IMR-90 (cell line): Measurements from ENCODE around the gene CYP2W1. TPM values are rescaled to one million over a fixed set of nuclear protein-coding genes. Genes with fewer than 3 reads are reported as not detected.
"Not testable (repeated sequence)": the region's sequence is repeated elsewhere in the genome, so short reads cannot be mapped to it uniquely, and the experiment has no call there.

Experiments
- ATAC-seq: fragments of 200-7000 bp; cut with Tn5 transposase; 2 replicates; pipeline ENCODE4 v1.9.1; 2020; ENCODE audit warnings: low read depth, mild to moderate bottlenecking, moderate library complexity
- BruUV-seq: library from RNA; stranded (reverse); fragments of 400-500 nt; replicated peaks from 2 replicates; lab custom pipeline; 2021; lab: Mats Ljungman, UMichigan
- CTCF ChIA-PET: fragments of 300-600 bp; formaldehyde crosslinking; extraction: SDS; loops from one replicate; lab custom pipeline; 2021; ENCODE audit warnings: antibody characterized with exemption; lab: Yijun Ruan, JAX
- POLR2A ChIA-PET: fragments of 300-600 bp; sonication (Branson Sonifier 250); formaldehyde crosslinking; loops from one replicate; lab custom pipeline; 2022; ENCODE audit warnings: antibody characterized with exemption; ENCODE audit not compliant: unreplicated experiment; lab: Charles Lee
- DNase-seq: peaks from one replicate; pipeline ENCODE4 v3.0.0; 2013
- H2AFZ ChIP-seq: replicated peaks from 2 replicates; pipeline ENCODE3; 2013; ENCODE audit warnings: low read length, mild to moderate bottlenecking; ENCODE audit not compliant: poor library complexity
- H2AK5ac ChIP-seq: 2 replicates; pipeline ENCODE4 v1.6.1; 2013; ENCODE audit warnings: low read depth, low read length, inconsistent platforms
- H2AK9ac ChIP-seq: replicated peaks from 2 replicates; pipeline ENCODE3; 2013; ENCODE audit warnings: mild to moderate bottlenecking, low read depth, low read length, moderate library complexity; ENCODE audit not compliant: poor library complexity
- H2BK120ac ChIP-seq: 2 replicates; pipeline ENCODE4 v1.6.1; 2013; ENCODE audit warnings: low read depth, low read length, inconsistent platforms
- H2BK15ac ChIP-seq: 3 replicates; pipeline ENCODE4 v1.6.1; 2013; ENCODE audit warnings: low read depth, low read length, inconsistent platforms
- H2BK20ac ChIP-seq: 2 replicates; pipeline ENCODE4 v1.6.1; 2013; ENCODE audit warnings: low read depth, mild to moderate bottlenecking, inconsistent platforms, low read length, moderate library complexity
- H2BK5ac ChIP-seq: 2 replicates; pipeline ENCODE4 v1.6.1; 2013; ENCODE audit warnings: mild to moderate bottlenecking, low read depth, low read length, inconsistent platforms; ENCODE audit not compliant: poor library complexity, severe bottlenecking
- H3K14ac ChIP-seq: replicated peaks from 2 replicates; pipeline ENCODE4 v1.6.1; 2013; ENCODE audit warnings: low read depth, low read length, inconsistent platforms
- H3K18ac ChIP-seq: 2 replicates; pipeline ENCODE4 v1.6.1; 2013; ENCODE audit warnings: low read depth, low read length, control low read depth
- H3K23ac ChIP-seq: 2 replicates; pipeline ENCODE4 v1.6.1; 2013; ENCODE audit warnings: low read depth, low read length, inconsistent platforms
- H3K27ac ChIP-seq: 2 replicates; pipeline ENCODE4 v1.5.1; 2013; ENCODE audit warnings: mild to moderate bottlenecking, control low read depth, low read length; ENCODE audit not compliant: insufficient read depth
- H3K27me3 ChIP-seq: 2 replicates; pipeline ENCODE4 v1.6.1; 2013; ENCODE audit warnings: low read length; ENCODE audit not compliant: control insufficient read depth, insufficient read depth
- H3K36me3 ChIP-seq: 2 replicates; pipeline ENCODE4 v1.6.1; 2013; ENCODE audit warnings: low read length, mixed read lengths; ENCODE audit not compliant: control insufficient read depth, insufficient read depth
- H3K4ac ChIP-seq: 2 replicates; pipeline ENCODE4 v1.6.1; 2013; ENCODE audit warnings: low read depth, low read length, inconsistent platforms
- H3K4me1 ChIP-seq: 2 replicates; pipeline ENCODE4 v1.6.1; 2013; ENCODE audit warnings: low read length, mixed read lengths; ENCODE audit not compliant: control insufficient read depth, insufficient read depth
- H3K4me2 ChIP-seq: 2 replicates; pipeline ENCODE4 v1.6.1; 2013; ENCODE audit warnings: low read depth, mild to moderate bottlenecking, control low read depth, low read length, moderate library complexity
- H3K4me3 ChIP-seq: 2 replicates; pipeline ENCODE4 v1.5.1; 2013; ENCODE audit warnings: low read depth, mild to moderate bottlenecking, control low read depth, low read length, moderate library complexity; ENCODE audit not compliant: insufficient read depth
- H3K56ac ChIP-seq: 2 replicates; pipeline ENCODE4 v1.6.1; 2013; ENCODE audit warnings: low read length, inconsistent platforms; ENCODE audit not compliant: insufficient read depth; ENCODE audit errors: extremely low read depth
- H3K79me1 ChIP-seq, 2 experiments: 2 replicates each; pipeline ENCODE4 v1.6.1; 2013; ENCODE audit warnings: low read length in 2 of 2, inconsistent platforms in 1 of 2, low read depth in 1 of 2
- H3K9ac ChIP-seq: 2 replicates; pipeline ENCODE4 v1.6.1; 2013; ENCODE audit warnings: low read depth, low read length, control low read depth
- H3K9me1 ChIP-seq: 2 replicates; pipeline ENCODE4 v1.6.1; 2013; ENCODE audit warnings: low read length, inconsistent platforms; ENCODE audit not compliant: insufficient read depth
- H3K9me3 ChIP-seq: 2 replicates; pipeline ENCODE4 v1.6.1; 2013; ENCODE audit warnings: low read length; ENCODE audit not compliant: control insufficient read depth, insufficient read depth
- H4K20me1 ChIP-seq: 2 replicates; pipeline ENCODE4 v1.6.1; 2013; ENCODE audit warnings: low read length, inconsistent platforms; ENCODE audit not compliant: insufficient read depth
- H4K5ac ChIP-seq: 2 replicates; pipeline ENCODE4 v1.6.1; 2013; ENCODE audit warnings: mild to moderate bottlenecking, low read depth, low read length, control low read depth
- H4K8ac ChIP-seq, 2 experiments: 2 replicates each; pipeline ENCODE4 v1.6.1; 2013; ENCODE audit warnings: low read depth in 2 of 2, low read length in 2 of 2, control low read depth in 1 of 2, inconsistent platforms in 1 of 2
- H4K91ac ChIP-seq: 2 replicates; pipeline ENCODE4 v1.6.1; 2013; ENCODE audit warnings: low read depth, low read length, inconsistent platforms; ENCODE audit not compliant: insufficient read depth
- WGBS, 2 experiments: methylation state at CpG; one replicate each; pipeline versions ENCODE4 v1.1.5 to v1.1.7; 2013; ENCODE audit warnings: missing lambda C conversion rate in 2 of 2; ENCODE audit not compliant: insufficient read length in 1 of 2; ENCODE audit errors: extremely low coverage in 2 of 2; 5-methylcytosine and 5-hydroxymethylcytosine counted together
- dilution Hi-C: fragments of 300-500 bp; cut with HindIII; formaldehyde crosslinking; loops from one replicate; pipeline ENCODE4 v1.14.3; 2018; ENCODE audit warnings: low sequenced_read_pairs; ENCODE audit not compliant: unreplicated experiment
- in situ Hi-C: fragments of 300-500 bp; cut with MboI; formaldehyde crosslinking; loops from 3 replicates; pipeline ENCODE4 v1.14.3; 2019; ENCODE audit warnings: low sequenced_read_pairs, inconsistent platforms, mixed read lengths
- intact Hi-C: fragments of 100-400 bp; cut with micrococcal nuclease; formaldehyde crosslinking; loops from 2 replicates; pipeline ENCODE4 v1.10.0; 2022
- polyA plus RNA-seq, 3 experiments: library from polyadenylated mRNA; depleted of rRNA; stranded (reverse); fragments of >200 nt; gene quantifications; 2 replicates each; pipeline ENCODE4 v1.2.3, GENCODE V29; 2012; ENCODE audit warnings: low replicate concordance in 1 of 3
- total RNA-seq: library from RNA; depleted of rRNA; stranded (reverse); fragments of >200 nt; gene quantifications from 2 replicates; pipeline ENCODE4 v1.2.3, GENCODE V29; 2012

CYP2W1 gene
- total and polyA plus RNA-seq, 2 of the 4 experiments (the other 2 are of a cell fraction): not detected

DNA sequence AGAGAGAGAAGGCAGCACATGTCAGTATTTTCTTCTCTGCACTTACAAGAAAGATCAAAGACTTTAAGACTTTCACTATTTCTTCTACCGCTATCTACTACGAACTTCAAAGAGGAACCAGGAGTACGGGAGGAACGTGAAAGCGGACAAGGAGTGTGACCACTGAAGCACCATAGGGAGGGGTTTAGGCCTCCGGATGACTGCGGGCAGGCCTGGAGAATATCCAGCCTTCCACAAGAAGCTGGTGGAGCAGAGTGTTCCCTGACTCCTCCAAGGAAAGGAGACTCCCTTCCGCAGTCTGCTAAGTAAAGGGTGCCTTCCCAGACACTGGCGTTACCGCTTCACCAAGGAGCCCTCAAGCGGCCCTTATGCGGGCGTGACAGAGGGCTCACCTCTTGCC, 22.0 kb upstream of the CYP2W1 start:
- H3K4ac ChIP-seq, H2AK9ac ChIP-seq, H3K18ac ChIP-seq, H2BK20ac ChIP-seq, H3K4me3 ChIP-seq, H4K20me1 ChIP-seq, H3K79me1 ChIP-seq, H3K4me1 ChIP-seq, H4K8ac ChIP-seq, in situ Hi-C loops, H2BK120ac ChIP-seq, CTCF ChIA-PET, H3K9me1 ChIP-seq, H2AK5ac ChIP-seq, BruUV-seq, H3K9ac ChIP-seq, H3K56ac ChIP-seq, H3K23ac ChIP-seq, dilution Hi-C loops, H3K36me3 ChIP-seq, H3K14ac ChIP-seq, H2BK15ac ChIP-seq, H4K5ac ChIP-seq, H3K27ac ChIP-seq, ATAC-seq, H3K4me2 ChIP-seq, H3K9me3 ChIP-seq, H4K91ac ChIP-seq, DNase-seq, H2BK5ac ChIP-seq, POLR2A ChIA-PET, intact Hi-C loops, H2AFZ ChIP-seq: not testable (repeated sequence)
- no CpG with 5 or more reads among the region's 13 CpGs for WGBS, 2 experiments
- peaks cover 13% of the 10 kb centered on the region for H3K27me3 ChIP-seq
